Measurements from ENCODE around the gene USP21. TPM values are rescaled to one million over a fixed set of nuclear protein-coding genes. Genes with fewer than 3 reads are reported as not detected.
A peak's percentile ranks its signal among the peaks of the same experiment; 100 is the strongest.

The USP21 gene
- total and polyA plus RNA-seq, 9 of the 15 experiments (the other 6 are each of a cell fraction or from before 2014, with no cell fraction given), result 4.9 to 52.4 (median 21.6) TPM

DNA sequence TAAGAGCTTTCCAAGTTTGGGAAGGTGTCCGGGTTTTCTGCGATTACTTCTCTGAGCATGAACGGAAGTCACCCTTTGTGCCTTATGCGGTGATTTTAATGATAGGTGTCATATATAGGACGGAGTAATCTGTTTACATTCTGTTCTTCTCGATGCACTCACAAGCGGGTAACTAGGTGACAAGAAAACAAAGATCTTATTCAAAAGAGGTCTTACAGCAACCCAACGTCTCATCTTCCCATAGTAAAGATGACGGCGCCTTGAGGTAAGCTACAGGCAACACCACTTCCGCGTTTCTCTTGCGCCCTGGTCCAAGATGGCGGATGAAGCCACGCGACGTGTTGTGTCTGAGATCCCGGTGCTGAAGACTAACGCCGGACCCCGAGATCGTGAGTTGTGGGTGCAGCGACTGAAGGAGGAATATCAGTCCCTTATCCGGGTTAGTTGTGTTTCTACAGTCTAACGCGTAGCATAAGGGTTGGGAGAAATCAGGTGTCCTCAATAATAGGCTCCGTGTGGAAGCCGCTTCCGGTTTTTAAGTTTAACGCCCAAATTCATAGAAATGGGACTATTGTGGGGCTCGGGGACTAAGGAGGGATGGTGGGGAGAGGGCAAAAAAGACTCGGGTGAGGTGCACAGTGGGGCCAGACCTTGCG lies 5.5 kb upstream of the USP21 start, which contains the start of gene UFC1 (continued):
- peak; percentile 73 to 75 for TF ChIP-seq NRF1 (conservative IDR thresholded peaks at IDR 0.05 in 1 of 2, IDR thresholded peaks at IDR 0.05 in 1 of 2)
- TF ChIP-seq DACH1 (IDR thresholded peaks at IDR 0.05; ENCODE audit: partially characterized antibody), result no peak
- TF ChIP-seq, protein P1, sequence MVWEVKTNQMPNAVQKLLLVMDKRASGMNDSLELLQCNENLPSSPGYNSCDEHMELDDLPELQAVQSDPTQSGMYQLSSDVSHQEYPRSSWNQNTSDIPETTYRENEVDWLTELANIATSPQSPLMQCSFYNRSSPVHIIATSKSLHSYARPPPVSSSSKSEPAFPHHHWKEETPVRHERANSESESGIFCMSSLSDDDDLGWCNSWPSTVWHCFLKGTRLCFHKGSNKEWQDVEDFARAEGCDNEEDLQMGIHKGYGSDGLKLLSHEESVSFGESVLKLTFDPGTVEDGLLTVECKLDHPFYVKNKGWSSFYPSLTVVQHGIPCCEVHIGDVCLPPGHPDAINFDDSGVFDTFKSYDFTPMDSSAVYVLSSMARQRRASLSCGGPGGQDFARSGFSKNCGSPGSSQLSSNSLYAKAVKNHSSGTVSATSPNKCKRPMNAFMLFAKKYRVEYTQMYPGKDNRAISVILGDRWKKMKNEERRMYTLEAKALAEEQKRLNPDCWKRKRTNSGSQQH (CRISPR knock-in tag; IDR thresholded peaks at IDR 0.05), result no peak
- no peak for TF ChIP-seq MEIS2 (IDR thresholded peaks at IDR 0.05; ENCODE audit: partially characterized antibody)
- TF ChIP-seq FOXP1 (CRISPR knock-in tag; IDR thresholded peaks at IDR 0.05), result peak; percentile 91
- TF ChIP-seq, protein P2, sequence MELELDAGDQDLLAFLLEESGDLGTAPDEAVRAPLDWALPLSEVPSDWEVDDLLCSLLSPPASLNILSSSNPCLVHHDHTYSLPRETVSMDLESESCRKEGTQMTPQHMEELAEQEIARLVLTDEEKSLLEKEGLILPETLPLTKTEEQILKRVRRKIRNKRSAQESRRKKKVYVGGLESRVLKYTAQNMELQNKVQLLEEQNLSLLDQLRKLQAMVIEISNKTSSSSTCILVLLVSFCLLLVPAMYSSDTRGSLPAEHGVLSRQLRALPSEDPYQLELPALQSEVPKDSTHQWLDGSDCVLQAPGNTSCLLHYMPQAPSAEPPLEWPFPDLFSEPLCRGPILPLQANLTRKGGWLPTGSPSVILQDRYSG (tag; conservative IDR thresholded peaks at IDR 0.05; ENCODE audit: low read depth), result peak; percentile 71
- TF ChIP-seq SMC3 (conservative IDR thresholded peaks at IDR 0.05; ENCODE audit: insufficient read depth, low read depth, low read length), result no peak
- TF ChIP-seq, protein P3, sequence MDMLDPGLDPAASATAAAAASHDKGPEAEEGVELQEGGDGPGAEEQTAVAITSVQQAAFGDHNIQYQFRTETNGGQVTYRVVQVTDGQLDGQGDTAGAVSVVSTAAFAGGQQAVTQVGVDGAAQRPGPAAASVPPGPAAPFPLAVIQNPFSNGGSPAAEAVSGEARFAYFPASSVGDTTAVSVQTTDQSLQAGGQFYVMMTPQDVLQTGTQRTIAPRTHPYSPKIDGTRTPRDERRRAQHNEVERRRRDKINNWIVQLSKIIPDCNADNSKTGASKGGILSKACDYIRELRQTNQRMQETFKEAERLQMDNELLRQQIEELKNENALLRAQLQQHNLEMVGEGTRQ (CRISPR knock-in tag; IDR thresholded peaks at IDR 0.05), result no peak
- TF ChIP-seq RBM22 (IDR thresholded peaks at IDR 0.05; ENCODE audit: low read depth, low read length, poor library complexity, severe bottlenecking), result no peak
- peak; percentile 98 for TF ChIP-seq TAF9B (IDR thresholded peaks at IDR 0.05; ENCODE audit: partially characterized antibody)
- TF ChIP-seq PRMT5 (CRISPR knock-in tag; IDR thresholded peaks at IDR 0.05), result no peak
- TF ChIP-seq ESRRA (IDR thresholded peaks at IDR 0.05; ENCODE audit: borderline replicate concordance, low read depth), result no peak
- TF ChIP-seq, protein P4, sequence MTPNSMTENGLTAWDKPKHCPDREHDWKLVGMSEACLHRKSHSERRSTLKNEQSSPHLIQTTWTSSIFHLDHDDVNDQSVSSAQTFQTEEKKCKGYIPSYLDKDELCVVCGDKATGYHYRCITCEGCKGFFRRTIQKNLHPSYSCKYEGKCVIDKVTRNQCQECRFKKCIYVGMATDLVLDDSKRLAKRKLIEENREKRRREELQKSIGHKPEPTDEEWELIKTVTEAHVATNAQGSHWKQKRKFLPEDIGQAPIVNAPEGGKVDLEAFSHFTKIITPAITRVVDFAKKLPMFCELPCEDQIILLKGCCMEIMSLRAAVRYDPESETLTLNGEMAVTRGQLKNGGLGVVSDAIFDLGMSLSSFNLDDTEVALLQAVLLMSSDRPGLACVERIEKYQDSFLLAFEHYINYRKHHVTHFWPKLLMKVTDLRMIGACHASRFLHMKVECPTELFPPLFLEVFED (CRISPR knock-in tag; conservative IDR thresholded peaks at IDR 0.05), result no peak
- no peak for TF ChIP-seq ARHGAP35 (IDR thresholded peaks at IDR 0.05; ENCODE audit: partially characterized antibody)
- TF ChIP-seq, protein P5, sequence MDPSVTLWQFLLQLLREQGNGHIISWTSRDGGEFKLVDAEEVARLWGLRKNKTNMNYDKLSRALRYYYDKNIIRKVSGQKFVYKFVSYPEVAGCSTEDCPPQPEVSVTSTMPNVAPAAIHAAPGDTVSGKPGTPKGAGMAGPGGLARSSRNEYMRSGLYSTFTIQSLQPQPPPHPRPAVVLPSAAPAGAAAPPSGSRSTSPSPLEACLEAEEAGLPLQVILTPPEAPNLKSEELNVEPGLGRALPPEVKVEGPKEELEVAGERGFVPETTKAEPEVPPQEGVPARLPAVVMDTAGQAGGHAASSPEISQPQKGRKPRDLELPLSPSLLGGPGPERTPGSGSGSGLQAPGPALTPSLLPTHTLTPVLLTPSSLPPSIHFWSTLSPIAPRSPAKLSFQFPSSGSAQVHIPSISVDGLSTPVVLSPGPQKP (CRISPR knock-in tag; IDR thresholded peaks at IDR 0.05), result no peak
- TF ChIP-seq TCF7L2 (IDR thresholded peaks at IDR 0.05; ENCODE audit: low read depth, low read length), result 0 out of 2 replicates have a peak, but pooled peaks have one; percentile 35
- TF ChIP-seq SREBF1 (IDR thresholded peaks at IDR 0.05; ENCODE audit: borderline replicate concordance, low read depth, low read length), result peak; percentile 68; the same call in 1 of the 2 replicates
- TF ChIP-seq SAP30 (IDR thresholded peaks at IDR 0.05; ENCODE audit: borderline replicate concordance, insufficient read depth, low read depth, low read length, poor library complexity, severe bottlenecking), result peak; percentile 70
- no peak for TF ChIP-seq PCBP1 (IDR thresholded peaks at IDR 0.05; ENCODE audit: low read depth, low read length, poor library complexity, severe bottlenecking)
- TF ChIP-seq RHOXF2B (CRISPR knock-in tag; conservative IDR thresholded peaks at IDR 0.05), result no peak
- TF ChIP-seq CHCHD3 (CRISPR knock-in tag; IDR thresholded peaks at IDR 0.05), result no peak
